Activated naive CD4-positive, alpha-beta T cell treated with anti-CD3 and anti-CD28 coated beads, Interleukin-2, amount 50 U/mL, for 16 hours (primary cell): ENCODE data around the gene CRYZ.
"Not testable (repeated sequence)": the region's sequence is repeated elsewhere in the genome, so short reads cannot be mapped to it uniquely, and the experiment has no call there.

Source experiments
- DNase-seq: peaks from one replicate; pipeline ENCODE4 v3.0.0-alpha.2; 2020

The CRYZ gene

DNA sequence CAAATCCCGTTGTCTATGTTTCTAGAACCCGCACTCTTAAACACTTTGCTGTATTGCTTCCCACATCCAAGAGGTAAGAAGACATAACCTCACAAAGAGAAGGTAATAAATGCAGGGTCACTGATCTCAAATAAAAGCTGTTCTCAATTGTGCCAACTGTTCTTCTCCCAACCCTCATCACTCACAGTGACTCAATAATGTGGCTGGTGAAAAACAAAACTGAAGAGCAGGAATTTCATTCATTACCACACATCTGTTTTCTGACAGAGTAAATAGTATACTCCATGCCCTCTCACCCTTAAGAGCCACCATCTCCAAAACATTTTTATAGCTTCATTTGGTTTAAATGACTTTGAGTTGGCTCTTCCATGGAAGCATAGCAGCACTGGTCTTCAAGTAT lies 53.0 kb downstream of the CRYZ start:
- no peak for DNase-seq

DNA sequence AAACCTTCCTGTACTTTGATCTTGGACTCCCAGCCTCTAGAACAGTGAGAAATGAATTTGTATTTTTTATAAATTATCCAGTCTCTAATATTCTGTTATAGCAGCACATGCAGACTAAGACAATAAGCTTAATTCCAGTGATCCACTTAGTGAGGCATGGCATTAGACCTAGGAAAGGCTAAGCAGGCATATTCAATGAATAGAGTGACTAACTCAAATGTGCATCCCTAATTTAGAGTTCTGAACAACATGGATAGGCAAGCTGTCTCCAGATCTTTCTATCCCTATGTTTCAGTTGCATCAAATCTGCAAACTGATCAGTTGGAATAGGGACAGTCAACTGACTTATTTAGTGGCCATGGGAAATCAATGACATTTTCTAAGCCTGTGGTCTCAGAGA lies 54.9 kb downstream of the CRYZ start:
- DNase-seq = no peak

DNA sequence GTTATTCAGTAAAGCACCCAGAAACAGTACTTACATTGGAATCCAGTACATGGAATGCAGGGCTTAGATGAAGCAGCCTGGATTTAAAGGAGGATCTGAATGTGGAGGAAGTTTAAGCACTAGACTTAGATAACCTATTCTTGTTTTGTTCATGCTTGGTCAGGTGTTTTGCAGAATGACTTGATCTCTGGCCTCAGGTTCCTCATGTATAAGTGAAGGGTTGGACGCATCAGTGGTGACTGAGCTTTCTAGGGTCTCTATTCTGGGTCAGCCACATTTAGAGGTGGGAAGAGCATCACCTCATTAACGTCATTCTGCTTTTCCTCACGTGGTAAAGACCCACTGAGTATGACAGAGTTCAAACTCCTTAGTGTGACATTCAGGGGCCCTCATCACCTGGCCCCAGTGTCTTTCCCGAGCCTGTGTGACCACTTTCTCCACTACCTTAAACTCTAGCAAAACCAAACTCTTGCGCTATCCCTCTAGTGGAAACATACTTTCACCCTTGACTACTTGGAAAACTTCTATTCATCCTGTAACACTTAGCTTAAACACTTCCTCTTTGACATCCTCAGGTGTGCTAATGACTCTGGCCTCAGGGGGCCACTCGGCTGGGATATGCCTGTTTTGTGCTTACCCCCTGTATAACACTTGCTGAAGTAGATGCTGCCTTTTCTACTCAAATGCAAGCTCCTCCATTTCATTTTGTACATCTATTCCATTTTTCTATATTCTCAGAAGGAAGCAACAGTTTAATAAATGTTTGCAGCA lies 58.4 kb downstream of the CRYZ start:
- no peak for DNase-seq

- DNase-seq = no peak
Observed at GRCh38 chr1:74673351-74674111, 59.3 kb downstream of the CRYZ start, which contains the start of gene ERICH3. Gene ERICH3 (minus strand): TSS chr1:74673792. CDS start chr1:74673519, 273 bp downstream.

GRCh38 chr1:74670866-74671265 lies 62.0 kb downstream of the CRYZ start:
- not testable (repeated sequence) for DNase-seq
